Mesendoderm (in vitro differentiated cells): ENCODE measurements around the gene TAF1B.

ENCODE experiments used
- DNase-seq: peaks from one replicate; pipeline ENCODE4 v3.0.0; 2013
- H2AK5ac ChIP-seq: 2 replicates; pipeline ENCODE4 v1.6.1; 2013; ENCODE audit warnings: low read length, inconsistent platforms
- H2BK120ac ChIP-seq: 2 replicates; pipeline ENCODE4 v1.6.1; 2013; ENCODE audit warnings: low read depth, mild to moderate bottlenecking, low read length, moderate library complexity, mixed read lengths
- H2BK15ac ChIP-seq: replicated peaks from 2 replicates; pipeline ENCODE4 v1.6.1; 2013; ENCODE audit warnings: low read depth, mild to moderate bottlenecking, moderate library complexity
- H2BK5ac ChIP-seq: 2 replicates; pipeline ENCODE4 v1.6.1; 2013; ENCODE audit warnings: low read length, inconsistent platforms
- H3K18ac ChIP-seq: 2 replicates; pipeline ENCODE4 v1.6.1; 2013; ENCODE audit warnings: mild to moderate bottlenecking, low read length, mixed read lengths
- H3K23ac ChIP-seq: one replicate; pipeline ENCODE4 v1.6.1; 2013; ENCODE audit warnings: low read length
- H3K27ac ChIP-seq: 2 replicates; pipeline ENCODE4 v1.5.1; 2013; ENCODE audit warnings: low read depth, mild to moderate bottlenecking, inconsistent platforms, low read length, moderate library complexity
- H3K27me3 ChIP-seq: 2 replicates; pipeline ENCODE4 v1.6.1; 2013; ENCODE audit warnings: low read length, control low read depth, mild to moderate bottlenecking, inconsistent platforms; ENCODE audit not compliant: insufficient read depth, poor library complexity
- H3K36me3 ChIP-seq: 2 replicates; pipeline ENCODE4 v1.6.1; 2013; ENCODE audit warnings: low read length, inconsistent platforms; ENCODE audit not compliant: control insufficient read depth, insufficient read depth
- H3K4ac ChIP-seq: one replicate; pipeline ENCODE4 v1.6.1; 2013; ENCODE audit warnings: low read depth, mild to moderate bottlenecking, low read length, moderate library complexity
- H3K4me1 ChIP-seq: 2 replicates; pipeline ENCODE4 v1.6.1; 2013; ENCODE audit warnings: low read depth, low read length, inconsistent platforms; ENCODE audit not compliant: control insufficient read depth
- H3K4me2 ChIP-seq: 2 replicates; pipeline ENCODE4 v1.6.1; 2013; ENCODE audit warnings: low read length
- H3K4me3 ChIP-seq: 2 replicates; pipeline ENCODE4 v1.5.1; 2013; ENCODE audit warnings: mild to moderate bottlenecking, low read length
- H3K56ac ChIP-seq: one replicate; pipeline ENCODE4 v1.6.1; 2013; ENCODE audit warnings: low read length
- H3K79me1 ChIP-seq: 2 replicates; pipeline ENCODE4 v1.6.1; 2013; ENCODE audit warnings: low read length, inconsistent platforms
- H3K79me2 ChIP-seq: 2 replicates; pipeline ENCODE4 v1.6.1; 2013; ENCODE audit warnings: mild to moderate bottlenecking, low read length; ENCODE audit not compliant: control insufficient read depth, insufficient read depth
- H3K9ac ChIP-seq: 2 replicates; pipeline ENCODE4 v1.6.1; 2013; ENCODE audit warnings: low read length, inconsistent platforms
- H4K5ac ChIP-seq: one replicate; pipeline ENCODE4 v1.6.1; 2013; ENCODE audit warnings: low read length
- H4K8ac ChIP-seq: one replicate; pipeline ENCODE4 v1.6.1; 2013; ENCODE audit warnings: low read depth, mild to moderate bottlenecking, control low read depth, low read length, moderate library complexity
- WGBS: extraction: QIAGEN DNeasy Blood & Tissue Kit; methylation state at CpG from one replicate; pipeline ENCODE4 v1.1.7; 2013; ENCODE audit warnings: low lambda C conversion rate, missing lambda C conversion rate; ENCODE audit not compliant: insufficient coverage; ENCODE audit errors: extremely low coverage; 5-methylcytosine and 5-hydroxymethylcytosine counted together

The TAF1B gene

GRCh38 chr2:9811216-9811615 lies 32.1 kb upstream of the TAF1B start:
- Histone ChIP-seq H3K27me3 (no peaks in the 10 kb centered on the region), H2AK5ac (no peak overlapping the region), H4K5ac (no peak overlapping the region), H3K9ac (no peak overlapping the region), H3K36me3 (no peaks in the 10 kb centered on the region), H2BK120ac (no peak overlapping the region), H3K56ac (no peak overlapping the region), H2BK15ac (no peak overlapping the region), H3K79me2 (no peaks in the 10 kb centered on the region), H3K4me1 (no peaks in the 10 kb centered on the region), H3K23ac (no peak overlapping the region), H2BK5ac (no peak overlapping the region), H4K8ac (no peak overlapping the region), H3K79me1 (no peaks in the 10 kb centered on the region), H3K4me2 (no peak overlapping the region), H3K4ac (no peak overlapping the region), H3K4me3 (no peak overlapping the region), H3K18ac (no peak overlapping the region), H3K27ac (no peak overlapping the region)
- no peak for DNase-seq
- WGBS: no CpG with 5 or more reads among the region's 5 CpGs

- H3K36me3 ChIP-seq: no peaks in the 10 kb centered on the region
- no peaks in the 10 kb centered on the region for H3K79me2 ChIP-seq
- H4K5ac ChIP-seq: no peak overlapping the region
- H3K56ac ChIP-seq: no peak overlapping the region
- no peak overlapping the region for H3K27ac ChIP-seq
- H3K23ac ChIP-seq: no peak overlapping the region
- H3K27me3 ChIP-seq: no peaks in the 10 kb centered on the region
- no peaks in the 10 kb centered on the region for H3K79me1 ChIP-seq
- no peak overlapping the region for H2BK120ac ChIP-seq
- no CpG with 5 or more reads among the region's 27 CpGs for WGBS
- H3K18ac ChIP-seq: no peak overlapping the region
- no peak overlapping the region for H2BK5ac ChIP-seq
- no peak overlapping the region for H3K4me3 ChIP-seq
- H3K4me1 ChIP-seq: no peaks in the 10 kb centered on the region
- H4K8ac ChIP-seq: no peak overlapping the region
- H2BK15ac ChIP-seq: no peak overlapping the region
- DNase-seq: no peak
- H2AK5ac ChIP-seq: no peak overlapping the region
- no peak overlapping the region for H3K9ac ChIP-seq
- H3K4ac ChIP-seq: no peak overlapping the region
- H3K4me2 ChIP-seq: no peak overlapping the region
Observed at GRCh38 chr2:9811679-9812511, 31.4 kb upstream of the TAF1B start.

- H3K4me2 ChIP-seq: no peak overlapping the region
- H3K56ac ChIP-seq: peak overlapping the region; percentile 15
- no peak overlapping the region for H3K9ac ChIP-seq
- H2AK5ac ChIP-seq: no peak overlapping the region
- no peaks in the 10 kb centered on the region for H3K79me1 ChIP-seq
- WGBS: no CpG with 5 or more reads among the region's 10 CpGs
- H2BK15ac ChIP-seq: no peak overlapping the region
- H3K36me3 ChIP-seq: no peaks in the 10 kb centered on the region
- no peak overlapping the region for H3K18ac ChIP-seq
- no peak for DNase-seq
- no peak overlapping the region for H2BK120ac ChIP-seq
- no peak overlapping the region for H3K23ac ChIP-seq
- no peak overlapping the region for H3K27ac ChIP-seq
- H4K8ac ChIP-seq: no peak overlapping the region
- H3K79me2 ChIP-seq: no peaks in the 10 kb centered on the region
- H3K4me3 ChIP-seq: no peak overlapping the region
- H2BK5ac ChIP-seq: no peak overlapping the region
- no peak overlapping the region for H4K5ac ChIP-seq
- no peak overlapping the region for H3K4ac ChIP-seq
- no peaks in the 10 kb centered on the region for H3K4me1 ChIP-seq
- H3K27me3 ChIP-seq: no peaks in the 10 kb centered on the region
Observed at GRCh38 chr2:9812945-9813311, 30.3 kb upstream of the TAF1B start.

DNA sequence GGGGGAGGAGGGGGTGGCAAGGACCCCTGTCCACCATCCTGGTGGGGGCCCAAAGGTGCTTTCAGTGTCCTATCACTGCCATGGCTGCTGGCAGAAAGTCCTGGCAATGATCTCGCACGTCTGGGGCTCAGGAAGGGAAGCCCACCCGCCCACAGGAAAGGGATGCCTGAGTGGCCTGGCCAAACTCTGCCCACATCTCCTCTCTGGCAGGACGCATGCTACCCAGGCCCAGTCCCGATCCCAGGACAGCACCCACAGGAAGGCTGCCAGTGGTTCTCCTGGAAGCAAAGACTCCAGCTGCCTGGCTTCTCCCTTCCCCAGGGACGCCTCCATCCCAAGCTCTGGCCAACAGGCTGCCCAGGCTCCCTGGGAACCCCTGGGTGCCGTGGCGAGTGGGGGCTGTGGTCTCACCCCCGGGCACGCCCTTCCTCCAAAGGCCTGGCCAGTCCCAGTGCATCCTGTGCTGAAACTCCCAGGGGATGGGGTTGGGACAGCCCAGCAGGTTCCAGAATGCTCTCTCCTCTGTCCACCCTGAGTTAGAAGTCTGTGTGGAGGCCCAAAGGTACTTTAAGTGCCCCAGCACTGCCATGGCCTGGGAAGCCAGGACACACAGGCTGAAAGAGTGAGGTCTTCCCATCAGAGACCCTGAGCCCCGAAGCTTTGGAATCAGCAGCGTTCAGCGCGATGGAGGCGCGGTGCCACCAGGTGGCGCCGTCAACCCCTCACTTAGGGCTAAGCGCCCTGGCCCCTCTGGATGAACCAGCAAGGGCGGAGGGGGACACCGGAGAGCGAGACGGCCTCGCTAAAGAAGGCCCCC lies 29.8 kb upstream of the TAF1B start:
- Histone ChIP-seq H3K4ac (no peak overlapping the region), H4K8ac (no peak overlapping the region), H3K9ac (peak overlapping the region; percentile 37), H3K36me3 (no peaks in the 10 kb centered on the region), H3K4me3 (no peak overlapping the region), H3K79me2 (no peaks in the 10 kb centered on the region), H3K56ac (peak overlapping the region; percentile 80), H3K4me2 (no peak overlapping the region), H3K4me1 (no peaks in the 10 kb centered on the region), H3K23ac (no peak overlapping the region), H2AK5ac (no peak overlapping the region), H2BK120ac (no peak overlapping the region), H3K27me3 (no peaks in the 10 kb centered on the region), H3K27ac (no peak overlapping the region), H3K18ac (no peak overlapping the region), H4K5ac (no peak overlapping the region), H3K79me1 (no peaks in the 10 kb centered on the region), H2BK5ac (no peak overlapping the region), H2BK15ac (no peak overlapping the region)
- no CpG with 5 or more reads among the region's 24 CpGs for WGBS
- peak; percentile 84 for DNase-seq

DNA sequence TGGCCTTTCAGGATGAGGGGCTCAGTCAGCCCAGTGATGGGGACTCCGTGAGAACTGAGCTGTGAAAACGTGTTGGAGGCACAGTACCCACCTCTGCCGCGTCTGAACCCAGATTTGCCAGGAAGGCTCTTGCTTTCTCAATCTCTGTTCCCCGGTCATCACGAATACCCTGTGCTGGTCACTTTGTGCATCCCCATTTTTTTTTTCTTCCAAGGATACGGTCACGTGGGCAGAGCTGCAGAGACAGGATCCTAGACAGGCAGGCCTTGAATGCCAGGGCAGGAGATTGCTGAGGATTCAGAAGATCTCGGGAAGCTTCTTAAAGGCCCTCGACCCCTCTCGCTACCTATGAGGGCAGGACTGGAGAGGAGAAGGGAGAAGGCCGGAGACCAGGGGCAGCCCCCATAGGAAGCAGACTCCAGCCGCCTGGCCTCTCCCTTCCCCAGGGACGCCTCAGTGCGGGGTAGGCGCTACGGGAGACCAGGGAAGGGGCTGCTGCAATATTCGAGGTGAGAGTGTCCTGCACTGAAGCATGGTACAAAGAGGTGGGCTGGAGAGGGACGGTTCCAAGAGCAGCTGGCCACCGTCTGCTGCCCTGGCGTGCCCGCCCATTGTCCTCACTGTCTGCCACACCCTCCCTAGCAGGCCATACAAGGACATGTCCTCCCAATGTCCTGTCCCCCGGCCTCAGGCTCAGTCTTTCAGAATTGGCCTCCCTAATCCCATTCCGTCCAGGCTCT lies 29.0 kb upstream of the TAF1B start:
- Histone ChIP-seq H3K4ac (no peak overlapping the region), H3K18ac (no peak overlapping the region), H3K36me3 (no peaks in the 10 kb centered on the region), H4K8ac (no peak overlapping the region), H4K5ac (no peak overlapping the region), H3K27ac (no peak overlapping the region), H3K9ac (peak overlapping the region; percentile 37), H3K4me3 (no peak overlapping the region), H3K79me1 (no peaks in the 10 kb centered on the region), H2AK5ac (no peak overlapping the region), H2BK5ac (no peak overlapping the region), H3K4me2 (no peak overlapping the region), H3K27me3 (no peaks in the 10 kb centered on the region), H3K4me1 (no peaks in the 10 kb centered on the region), H3K79me2 (no peaks in the 10 kb centered on the region), H3K23ac (no peak overlapping the region), H2BK120ac (no peak overlapping the region), H3K56ac (peak overlapping the region; percentile 80), H2BK15ac (no peak overlapping the region)
- DNase-seq: no peak
- no CpG with 5 or more reads among the region's 24 CpGs for WGBS
